NB4 (cell line): ENCODE data around the gene TLX2.

ENCODE experiments used
- DNase-seq: peaks from one replicate; pipeline ENCODE4 v3.0.0; 2010; ENCODE audit warnings: low read depth
- H3K4me3 ChIP-seq: one replicate; pipeline ENCODE4 v1.5.1; 2011; ENCODE audit warnings: mild to moderate bottlenecking, low read depth, low read length, moderate library complexity
- CTCF ChIP-seq: IDR thresholded peaks from one replicate; pipeline ENCODE4 v1.5.1; 2012; ENCODE audit warnings: low read depth, low read length
- MAX ChIP-seq: IDR thresholded peaks from 2 replicates; pipeline ENCODE4 v1.6.1; 2011; ENCODE audit warnings: low read depth, low read length
- MYC ChIP-seq: IDR thresholded peaks from 2 replicates; pipeline ENCODE4 v1.6.1; 2011; ENCODE audit warnings: low read depth, low read length
- POLR2A ChIP-seq: IDR thresholded peaks from 2 replicates; pipeline ENCODE4 v1.6.1; 2011; ENCODE audit warnings: mild to moderate bottlenecking; ENCODE audit not compliant: insufficient read length; ENCODE audit errors: extremely low read depth

TLX2 gene

GRCh38 chr2:74515981-74516633, 1.9 kb downstream of the TLX2 start:
- no peak for DNase-seq
- no peak overlapping the region for H3K4me3 ChIP-seq
- no peak for TF ChIP-seq MYC
- no peak for TF ChIP-seq POLR2A
- TF ChIP-seq MAX, result no peak
- TF ChIP-seq CTCF, result no peak

GRCh38 chr2:74516650-74517049, 2.4 kb downstream of the TLX2 start:
- no peak overlapping the region for H3K4me3 ChIP-seq
- TF ChIP-seq CTCF (no peak), MYC (no peak), POLR2A (no peak), MAX (no peak)
- no peak for DNase-seq

- H3K4me3 ChIP-seq, result no peak overlapping the region
- TF ChIP-seq POLR2A (no peak), CTCF (no peak), MYC (no peak), MAX (no peak)
- no peak for DNase-seq
Observed at GRCh38 chr2:74522516-74522915, 8.3 kb downstream of the TLX2 start.

- TF ChIP-seq CTCF, result no peak
- no peak for TF ChIP-seq MYC
- no peak for TF ChIP-seq POLR2A
- TF ChIP-seq MAX, result no peak
- DNase-seq, result no peak
- no peak overlapping the region for H3K4me3 ChIP-seq
Observed at GRCh38 chr2:74524005-74524404, 9.8 kb downstream of the TLX2 start.

GRCh38 chr2:74524955-74525716, 10.9 kb downstream of the TLX2 start:
- no peak overlapping the region for H3K4me3 ChIP-seq
- DNase-seq, result no peak
- TF ChIP-seq MAX (no peak), MYC (no peak), CTCF (no peak), POLR2A (no peak)
